HL-60 (cell line): ENCODE results near the gene MSMO1.

Experiments
- DNase-seq, 2 experiments: peaks; one replicate each; pipeline ENCODE4 v3.0.0-alpha.2; 2010 to 2020; ENCODE audit warnings: low read depth in 1 of 2, low spot score in 1 of 2
- H3K27ac ChIP-seq: fragments of 250-450 bp; sonication (Bioruptor Pico); replicated peaks from 2 replicates; pipeline ENCODE4 v1.5.1; 2020; ENCODE audit warnings: mild to moderate bottlenecking, moderate library complexity
- H3K27me3 ChIP-seq: fragments of 250-450 bp; sonication (Bioruptor Pico); 2 replicates; pipeline ENCODE4 v1.5.1; 2021; ENCODE audit warnings: mild to moderate bottlenecking, moderate library complexity; ENCODE audit not compliant: insufficient read depth, poor library complexity, severe bottlenecking
- H3K4me3 ChIP-seq: replicated peaks from 2 replicates; pipeline ENCODE4 v1.5.1; 2011; ENCODE audit warnings: mild to moderate bottlenecking, control low read depth, low read length; ENCODE audit not compliant: insufficient read depth
- GABPA ChIP-seq: IDR thresholded peaks from 2 replicates; pipeline ENCODE4 v1.6.1; 2012; ENCODE audit warnings: low read depth
- POLR2AphosphoS5 ChIP-seq: IDR thresholded peaks from 2 replicates; pipeline ENCODE4 v1.6.1; 2012; ENCODE audit warnings: low read depth
- SPI1 ChIP-seq: IDR thresholded peaks from 2 replicates; pipeline ENCODE4 v1.6.1; 2012; ENCODE audit warnings: low read depth, mild to moderate bottlenecking, borderline replicate concordance
- TF ChIP-seq, protein P1 (sequence below): IDR thresholded peaks from one replicate; pipeline ENCODE4 v1.5.1; 2011; ENCODE audit warnings: low read length, control low read depth, inconsistent platforms; ENCODE audit not compliant: insufficient read depth
- TF ChIP-seq, protein P2 (sequence below): IDR thresholded peaks from 2 replicates; pipeline ENCODE4 v1.6.1; 2012; ENCODE audit warnings: low read depth; ENCODE audit not compliant: insufficient replicate concordance

MSMO1 gene

GRCh38 chr4:165288639-165289422 is 38.6 kb upstream of the MSMO1 start:
- no peak overlapping the region for H3K4me3 ChIP-seq
- DNase-seq: no peak
- TF ChIP-seq, protein P1, sequence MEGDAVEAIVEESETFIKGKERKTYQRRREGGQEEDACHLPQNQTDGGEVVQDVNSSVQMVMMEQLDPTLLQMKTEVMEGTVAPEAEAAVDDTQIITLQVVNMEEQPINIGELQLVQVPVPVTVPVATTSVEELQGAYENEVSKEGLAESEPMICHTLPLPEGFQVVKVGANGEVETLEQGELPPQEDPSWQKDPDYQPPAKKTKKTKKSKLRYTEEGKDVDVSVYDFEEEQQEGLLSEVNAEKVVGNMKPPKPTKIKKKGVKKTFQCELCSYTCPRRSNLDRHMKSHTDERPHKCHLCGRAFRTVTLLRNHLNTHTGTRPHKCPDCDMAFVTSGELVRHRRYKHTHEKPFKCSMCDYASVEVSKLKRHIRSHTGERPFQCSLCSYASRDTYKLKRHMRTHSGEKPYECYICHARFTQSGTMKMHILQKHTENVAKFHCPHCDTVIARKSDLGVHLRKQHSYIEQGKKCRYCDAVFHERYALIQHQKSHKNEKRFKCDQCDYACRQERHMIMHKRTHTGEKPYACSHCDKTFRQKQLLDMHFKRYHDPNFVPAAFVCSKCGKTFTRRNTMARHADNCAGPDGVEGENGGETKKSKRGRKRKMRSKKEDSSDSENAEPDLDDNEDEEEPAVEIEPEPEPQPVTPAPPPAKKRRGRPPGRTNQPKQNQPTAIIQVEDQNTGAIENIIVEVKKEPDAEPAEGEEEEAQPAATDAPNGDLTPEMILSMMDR: no peak
- TF ChIP-seq, protein P2, sequence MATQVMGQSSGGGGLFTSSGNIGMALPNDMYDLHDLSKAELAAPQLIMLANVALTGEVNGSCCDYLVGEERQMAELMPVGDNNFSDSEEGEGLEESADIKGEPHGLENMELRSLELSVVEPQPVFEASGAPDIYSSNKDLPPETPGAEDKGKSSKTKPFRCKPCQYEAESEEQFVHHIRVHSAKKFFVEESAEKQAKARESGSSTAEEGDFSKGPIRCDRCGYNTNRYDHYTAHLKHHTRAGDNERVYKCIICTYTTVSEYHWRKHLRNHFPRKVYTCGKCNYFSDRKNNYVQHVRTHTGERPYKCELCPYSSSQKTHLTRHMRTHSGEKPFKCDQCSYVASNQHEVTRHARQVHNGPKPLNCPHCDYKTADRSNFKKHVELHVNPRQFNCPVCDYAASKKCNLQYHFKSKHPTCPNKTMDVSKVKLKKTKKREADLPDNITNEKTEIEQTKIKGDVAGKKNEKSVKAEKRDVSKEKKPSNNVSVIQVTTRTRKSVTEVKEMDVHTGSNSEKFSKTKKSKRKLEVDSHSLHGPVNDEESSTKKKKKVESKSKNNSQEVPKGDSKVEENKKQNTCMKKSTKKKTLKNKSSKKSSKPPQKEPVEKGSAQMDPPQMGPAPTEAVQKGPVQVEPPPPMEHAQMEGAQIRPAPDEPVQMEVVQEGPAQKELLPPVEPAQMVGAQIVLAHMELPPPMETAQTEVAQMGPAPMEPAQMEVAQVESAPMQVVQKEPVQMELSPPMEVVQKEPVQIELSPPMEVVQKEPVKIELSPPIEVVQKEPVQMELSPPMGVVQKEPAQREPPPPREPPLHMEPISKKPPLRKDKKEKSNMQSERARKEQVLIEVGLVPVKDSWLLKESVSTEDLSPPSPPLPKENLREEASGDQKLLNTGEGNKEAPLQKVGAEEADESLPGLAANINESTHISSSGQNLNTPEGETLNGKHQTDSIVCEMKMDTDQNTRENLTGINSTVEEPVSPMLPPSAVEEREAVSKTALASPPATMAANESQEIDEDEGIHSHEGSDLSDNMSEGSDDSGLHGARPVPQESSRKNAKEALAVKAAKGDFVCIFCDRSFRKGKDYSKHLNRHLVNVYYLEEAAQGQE: no peak
- TF ChIP-seq GABPA (no peak), POLR2AphosphoS5 (no peak), SPI1 (no peak)
- no peak overlapping the region for H3K27ac ChIP-seq
- no peaks in the 10 kb centered on the region for H3K27me3 ChIP-seq

GRCh38 chr4:165289423-165289785 is 38.1 kb upstream of the MSMO1 start:
- Histone ChIP-seq H3K27ac (no peak overlapping the region), H3K4me3 (no peak overlapping the region), H3K27me3 (no peaks in the 10 kb centered on the region)
- TF ChIP-seq, protein P2: no peak
- no peak for TF ChIP-seq POLR2AphosphoS5
- no peak for TF ChIP-seq GABPA
- TF ChIP-seq, protein P1: no peak
- TF ChIP-seq SPI1: no peak
- no peak for DNase-seq

- Histone ChIP-seq H3K27ac (no peak overlapping the region), H3K4me3 (no peak overlapping the region), H3K27me3 (no peaks in the 10 kb centered on the region)
- TF ChIP-seq SPI1: no peak
- TF ChIP-seq GABPA: no peak
- no peak for TF ChIP-seq POLR2AphosphoS5
- TF ChIP-seq, protein P1: no peak
- TF ChIP-seq, protein P2: no peak
- DNase-seq: no peak
These were observed 34.4 kb upstream of the MSMO1 start for GRCh38 chr4:165293061-165293460.
